ENCODE measurements around the gene NR2C2AP.

Gene NR2C2AP

DNA sequence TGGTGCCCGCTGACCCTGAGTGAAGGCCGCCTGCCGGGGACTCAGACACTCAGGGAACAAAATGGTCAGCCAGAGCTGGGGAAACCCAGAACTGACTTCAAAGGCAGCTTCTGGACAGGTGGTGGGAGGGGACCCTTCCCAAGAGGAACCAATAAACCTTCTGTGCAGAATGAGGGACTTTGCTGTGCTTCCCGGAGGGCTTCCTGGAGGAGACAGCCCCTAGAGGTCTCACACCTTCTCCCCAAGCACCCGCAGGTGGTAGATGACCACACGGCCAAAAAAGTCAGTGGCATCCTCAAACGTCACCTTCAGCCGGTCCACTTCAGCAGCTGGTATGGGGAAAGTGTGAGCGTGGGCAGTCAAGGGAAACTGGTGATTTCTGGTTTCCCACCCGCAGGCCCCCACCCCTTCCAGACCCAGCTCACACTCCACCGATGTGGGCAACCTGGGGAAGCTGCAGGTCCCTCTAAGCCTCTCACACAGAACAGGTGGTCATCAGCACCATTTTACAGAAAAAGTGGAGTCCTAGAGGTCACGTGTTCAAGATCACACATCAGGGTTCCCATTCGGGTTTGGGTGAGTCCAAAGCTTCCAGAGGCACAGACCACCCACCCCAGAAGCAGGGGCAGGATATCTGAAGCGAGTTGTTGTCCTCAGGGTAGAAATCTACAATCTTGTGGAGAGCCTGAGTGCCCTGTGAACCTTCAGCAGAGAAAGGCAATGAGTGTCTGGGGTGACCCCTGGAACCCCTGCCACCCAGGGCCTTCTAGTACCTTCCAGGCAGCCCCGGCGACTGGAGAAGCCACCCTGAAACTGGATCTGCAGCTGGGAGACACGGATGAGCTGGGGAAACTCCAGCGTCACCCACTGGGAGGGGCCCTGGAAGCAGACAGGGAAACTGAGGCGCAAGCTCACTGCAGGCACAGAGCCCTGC is 1.2 kb downstream of the NR2C2AP start:
- Histone ChIP-seq H3K79me2 (ENCODE audit: control insufficient read depth, insufficient read depth, low read length, poor library complexity) (peaks cover 5% of the 10 kb centered on the region), H4K8ac (ENCODE audit: low read depth, low read length) (peak overlapping the region; percentile 88), H3K27ac (ENCODE audit: low read depth, low read length) (no peak overlapping the region), H2BK12ac (ENCODE audit: low read length) (no peak overlapping the region), H3K9me3 (ENCODE audit: insufficient read depth, low read depth, low read length) (peaks cover 2% of the 10 kb centered on the region), H4K12ac (ENCODE audit: low read depth, low read length) (no peak overlapping the region), H3K27me3 (ENCODE audit: insufficient read depth, low read length) (no peaks in the 10 kb centered on the region), H4K91ac (ENCODE audit: low read depth, low read length) (no peak overlapping the region), H3K4me1 (ENCODE audit: control insufficient read depth in 1 of 2, insufficient read depth in 2 of 2, low read length in 2 of 2) (peaks cover 5 to 7% of the 10 kb centered on the region in 2 experiments), H2BK5ac (ENCODE audit: low read depth, low read length, poor library complexity) (no peak overlapping the region), H2AFZ (ENCODE audit: insufficient read depth, low read length, poor library complexity) (no peak overlapping the region), H3K79me1 (ENCODE audit: low read length) (peaks cover 5% of the 10 kb centered on the region), H3K9ac (ENCODE audit: low read length) (peak overlapping the region; percentile 6), H2AK5ac (ENCODE audit: low read length) (no peak overlapping the region), H3K23ac (ENCODE audit: low read length) (no peak overlapping the region), H3K4ac (ENCODE audit: low read depth, low read length) (no peak overlapping the region), H2BK120ac (ENCODE audit: insufficient read depth, low read length, poor library complexity) (no peak overlapping the region), H3K18ac (ENCODE audit: low read length) (no peak overlapping the region), H3K36me3 (ENCODE audit: control insufficient read depth in 1 of 2, insufficient read depth in 2 of 2, low read length in 2 of 2) (peaks cover 30 to 33% of the 10 kb centered on the region in 2 experiments), H3K14ac (ENCODE audit: low read length) (no peak overlapping the region), H3K4me3 (ENCODE audit: low read depth, low read length) (peak overlapping the region; percentile 67), H3K4me2 (ENCODE audit: low read length) (peak overlapping the region; percentile 88)
- no peak for DNase-seq
- WGBS (ENCODE audit: extremely low coverage, insufficient coverage, insufficient read length): no CpG with 5 or more reads among the region's 19 CpGs

GRCh38 chr19:19193926-19194325 is 9.3 kb downstream of the NR2C2AP start:
- Histone ChIP-seq H4K91ac (ENCODE audit: low read depth, low read length) (no peak overlapping the region), H3K4ac (ENCODE audit: low read depth, low read length) (no peak overlapping the region), H3K4me2 (ENCODE audit: low read length) (no peak overlapping the region), H3K36me3 (ENCODE audit: control insufficient read depth in 1 of 2, insufficient read depth in 2 of 2, low read length in 2 of 2) (peaks cover 28 to 32% of the 10 kb centered on the region in 2 experiments), H2BK5ac (ENCODE audit: low read depth, low read length, poor library complexity) (no peak overlapping the region), H3K27me3 (ENCODE audit: insufficient read depth, low read length) (no peaks in the 10 kb centered on the region), H3K4me1 (ENCODE audit: control insufficient read depth in 1 of 2, insufficient read depth in 2 of 2, low read length in 2 of 2) (peaks cover 0 to 4% of the 10 kb centered on the region in 2 experiments), H2AFZ (ENCODE audit: insufficient read depth, low read length, poor library complexity) (no peak overlapping the region), H2BK120ac (ENCODE audit: insufficient read depth, low read length, poor library complexity) (no peak overlapping the region), H3K79me2 (ENCODE audit: control insufficient read depth, insufficient read depth, low read length, poor library complexity) (peaks cover 13% of the 10 kb centered on the region), H3K79me1 (ENCODE audit: low read length) (peaks cover 10% of the 10 kb centered on the region), H3K9ac (ENCODE audit: low read length) (no peak overlapping the region), H4K12ac (ENCODE audit: low read depth, low read length) (no peak overlapping the region), H2BK12ac (ENCODE audit: low read length) (no peak overlapping the region), H2AK5ac (ENCODE audit: low read length) (no peak overlapping the region), H4K8ac (ENCODE audit: low read depth, low read length) (no peak overlapping the region), H3K27ac (ENCODE audit: low read depth, low read length) (no peak overlapping the region), H3K18ac (ENCODE audit: low read length) (no peak overlapping the region), H3K14ac (ENCODE audit: low read length) (no peak overlapping the region), H3K23ac (ENCODE audit: low read length) (no peak overlapping the region), H3K9me3 (ENCODE audit: insufficient read depth, low read depth, low read length) (no peaks in the 10 kb centered on the region), H3K4me3 (ENCODE audit: low read depth, low read length) (no peak overlapping the region)
- no peak for DNase-seq
- WGBS (ENCODE audit: extremely low coverage, insufficient coverage, insufficient read length): no CpG with 5 or more reads among the region's 5 CpGs

GRCh38 chr19:19192910-19193423 is 10.2 kb downstream of the NR2C2AP start:
- Histone ChIP-seq H2BK12ac (ENCODE audit: low read length) (no peak overlapping the region), H2BK120ac (ENCODE audit: insufficient read depth, low read length, poor library complexity) (peak overlapping the region; percentile 76), H3K14ac (ENCODE audit: low read length) (peak overlapping the region; percentile 94), H3K79me2 (ENCODE audit: control insufficient read depth, insufficient read depth, low read length, poor library complexity) (peaks cover 13% of the 10 kb centered on the region), H3K9me3 (ENCODE audit: insufficient read depth, low read depth, low read length) (no peaks in the 10 kb centered on the region), H3K23ac (ENCODE audit: low read length) (no peak overlapping the region), H2BK5ac (ENCODE audit: low read depth, low read length, poor library complexity) (peak overlapping the region; percentile 87), H3K36me3 (ENCODE audit: control insufficient read depth in 1 of 2, insufficient read depth in 2 of 2, low read length in 2 of 2) (peaks cover 19 to 23% of the 10 kb centered on the region in 2 experiments), H4K12ac (ENCODE audit: low read depth, low read length) (peak overlapping the region; percentile 93), H3K79me1 (ENCODE audit: low read length) (peaks cover 10% of the 10 kb centered on the region), H2AK5ac (ENCODE audit: low read length) (no peak overlapping the region), H2AFZ (ENCODE audit: insufficient read depth, low read length, poor library complexity) (peak overlapping the region; percentile 91), H3K27ac (ENCODE audit: low read depth, low read length) (no peak overlapping the region), H3K4me3 (ENCODE audit: low read depth, low read length) (peak overlapping the region; percentile 83), H3K4me1 (ENCODE audit: control insufficient read depth in 1 of 2, insufficient read depth in 2 of 2, low read length in 2 of 2) (peaks cover 0 to 4% of the 10 kb centered on the region in 2 experiments), H3K18ac (ENCODE audit: low read length) (peak overlapping the region; percentile 92), H3K4me2 (ENCODE audit: low read length) (peak overlapping the region; percentile 54), H4K8ac (ENCODE audit: low read depth, low read length) (peak overlapping the region; percentile 94), H4K91ac (ENCODE audit: low read depth, low read length) (peak overlapping the region; percentile 89), H3K9ac (ENCODE audit: low read length) (peak overlapping the region; percentile 91), H3K4ac (ENCODE audit: low read depth, low read length) (peak overlapping the region; percentile 65), H3K27me3 (ENCODE audit: insufficient read depth, low read length) (no peaks in the 10 kb centered on the region)
- no peak for DNase-seq
- no CpG with 5 or more reads among the region's 22 CpGs for WGBS (ENCODE audit: extremely low coverage, insufficient coverage, insufficient read length)

- H3K79me1 ChIP-seq (ENCODE audit: low read length): peaks cover 10% of the 10 kb centered on the region
- no peaks in the 10 kb centered on the region for H3K27me3 ChIP-seq (ENCODE audit: insufficient read depth, low read length)
- no peak within 1 kb of the TSS for H3K23ac ChIP-seq (ENCODE audit: low read length)
- no peaks in the 10 kb centered on the region for H3K9me3 ChIP-seq (ENCODE audit: insufficient read depth, low read depth, low read length)
- peak within 1 kb of the TSS; percentile 93 for H3K27ac ChIP-seq (ENCODE audit: low read depth, low read length)
- H2BK12ac ChIP-seq (ENCODE audit: low read length): no peak within 1 kb of the TSS
- peak; percentile 99 to 100 for DNase-seq
- peak within 1 kb of the TSS; percentile 99 for H2AFZ ChIP-seq (ENCODE audit: insufficient read depth, low read length, poor library complexity)
- peak within 1 kb of the TSS; percentile 99 for H3K14ac ChIP-seq (ENCODE audit: low read length)
- H3K4ac ChIP-seq (ENCODE audit: low read depth, low read length): peak within 1 kb of the TSS; percentile 98
- peaks cover 14 to 17% of the 10 kb centered on the region in 2 experiments for H3K36me3 ChIP-seq (ENCODE audit: control insufficient read depth in 1 of 2, insufficient read depth in 2 of 2, low read length in 2 of 2)
- H3K9ac ChIP-seq (ENCODE audit: low read length): peak within 1 kb of the TSS; percentile 92
- H2BK5ac ChIP-seq (ENCODE audit: low read depth, low read length, poor library complexity): peak within 1 kb of the TSS; percentile 95
- H3K79me2 ChIP-seq (ENCODE audit: control insufficient read depth, insufficient read depth, low read length, poor library complexity): peaks cover 13% of the 10 kb centered on the region
- peak within 1 kb of the TSS; percentile 92 for H3K4me3 ChIP-seq (ENCODE audit: low read depth, low read length)
- peak within 1 kb of the TSS; percentile 95 for H2AK5ac ChIP-seq (ENCODE audit: low read length)
- H3K18ac ChIP-seq (ENCODE audit: low read length): peak within 1 kb of the TSS; percentile 99
- H3K4me2 ChIP-seq (ENCODE audit: low read length): peak within 1 kb of the TSS; percentile 85
- peak within 1 kb of the TSS; percentile 100 for H4K8ac ChIP-seq (ENCODE audit: low read depth, low read length)
- no CpG with 5 or more reads among the region's 53 CpGs for WGBS (ENCODE audit: extremely low coverage, insufficient coverage, insufficient read length)
- peak within 1 kb of the TSS; percentile 98 for H4K91ac ChIP-seq (ENCODE audit: low read depth, low read length)
- H3K4me1 ChIP-seq (ENCODE audit: control insufficient read depth in 1 of 2, insufficient read depth in 2 of 2, low read length in 2 of 2): peaks cover 0 to 4% of the 10 kb centered on the region in 2 experiments
- peak within 1 kb of the TSS; percentile 99 for H4K12ac ChIP-seq (ENCODE audit: low read depth, low read length)
- H2BK120ac ChIP-seq (ENCODE audit: insufficient read depth, low read length, poor library complexity): peak within 1 kb of the TSS; percentile 99
Observed at GRCh38 chr19:19192078-19192882, 10.9 kb downstream of the NR2C2AP start, which contains the start of the genes BORCS8 and RFXANK. Gene BORCS8, minus strand, starts transcription at chr19:19192152. Its CDS starts 35 bp downstream, at chr19:19192117. Gene RFXANK, plus strand, starts transcription at chr19:19192258. Its CDS starts 1,689 bp downstream, at chr19:19193947.

Measured in trophoblast cell (in vitro differentiated cells and primary cell).